CD14-positive monocyte (primary cell): ENCODE data around the gene CYP2A6. TPM values are rescaled to one million over a fixed set of nuclear protein-coding genes. Genes with fewer than 3 reads are reported as not detected.
"Not testable (repeated sequence)": the region's sequence is repeated elsewhere in the genome, so short reads cannot be mapped to it uniquely, and the experiment has no call there.

Experiments
- DNase-seq, 3 donors: peaks; one replicate each; pipeline ENCODE4 v3.0.0-alpha.2; 2011 to 2022
- H2AFZ ChIP-seq: 2 replicates; pipeline ENCODE4 v1.6.0; 2012; ENCODE audit warnings: mild to moderate bottlenecking, low read depth, low read length, inconsistent platforms; ENCODE audit not compliant: insufficient read depth, poor library complexity, severe bottlenecking
- H3K27ac ChIP-seq, 2 donors: 1 replicate in 1 of 2; 2 replicates in 1 of 2; pipeline ENCODE4 v1.5.1; 2012 to 2013; ENCODE audit warnings: low read length in 2 of 2, control low read depth in 1 of 2, inconsistent platforms in 1 of 2, low read depth in 1 of 2, mild to moderate bottlenecking in 1 of 2
- H3K27me3 ChIP-seq, 2 donors: one replicate each; pipeline versions ENCODE4 v1.6.0 to v1.6.1; 2011 to 2013; ENCODE audit warnings: low read length in 2 of 2; ENCODE audit not compliant: control insufficient read depth in 2 of 2, insufficient read depth in 2 of 2
- H3K36me3 ChIP-seq, 2 donors: replicated peaks in 1 of 2; 1 replicate in 1 of 2; 2 replicates in 1 of 2; pipeline versions ENCODE4 v1.5.1 to v1.6.1; 2012 to 2013; ENCODE audit warnings: low read length in 2 of 2, control low read depth in 1 of 2, inconsistent platforms in 1 of 2, mild to moderate bottlenecking in 1 of 2; ENCODE audit not compliant: insufficient read depth in 2 of 2, control insufficient read depth in 1 of 2
- H3K4me1 ChIP-seq, 2 donors: 1 replicate in 1 of 2; 2 replicates in 1 of 2; pipeline versions ENCODE4 v1.5.1 to v1.6.1; 2012 to 2013; ENCODE audit warnings: low read length in 2 of 2, control low read depth in 1 of 2, inconsistent platforms in 1 of 2, mild to moderate bottlenecking in 1 of 2, moderate library complexity in 1 of 2; ENCODE audit not compliant: insufficient read depth in 2 of 2, control insufficient read depth in 1 of 2
- H3K4me2 ChIP-seq: replicated peaks from 2 replicates; pipeline ENCODE3; 2012; ENCODE audit warnings: low read length, moderate library complexity, mild to moderate bottlenecking; ENCODE audit not compliant: poor library complexity, severe bottlenecking; ENCODE audit errors: extremely low read depth
- H3K4me3 ChIP-seq, 3 experiments: fragments of 200-600 bp in 1 of 3; sonication (generic) in 1 of 3; replicated peaks in 1 of 3; 1 replicate in 2 of 3; 2 replicates in 1 of 3; pipeline ENCODE4 v1.5.1; 2011 to 2013; ENCODE audit warnings: low read length in 3 of 3, mild to moderate bottlenecking in 3 of 3, control low read depth in 2 of 3, low read depth in 2 of 3, inconsistent platforms in 1 of 3, moderate library complexity in 1 of 3
- H3K79me2 ChIP-seq: 2 replicates; pipeline ENCODE4 v1.6.0; 2012; ENCODE audit warnings: mild to moderate bottlenecking, control low read depth, inconsistent platforms, low read length, moderate library complexity; ENCODE audit not compliant: insufficient read depth
- H3K9ac ChIP-seq: 2 replicates; pipeline ENCODE4 v1.6.0; 2017; ENCODE audit warnings: low read length, mild to moderate bottlenecking; ENCODE audit not compliant: insufficient read depth, poor library complexity, severe bottlenecking
- H3K9me3 ChIP-seq, 2 donors: replicated peaks in 1 of 2; 1 replicate in 1 of 2; 2 replicates in 1 of 2; pipeline versions ENCODE4 v1.5.1 to v1.6.1; 2012 to 2013; ENCODE audit warnings: low read length in 2 of 2, control low read depth in 1 of 2; ENCODE audit not compliant: control insufficient read depth in 1 of 2, insufficient read depth in 1 of 2
- H4K20me1 ChIP-seq: 2 replicates; pipeline ENCODE4 v1.6.0; 2012; ENCODE audit warnings: mild to moderate bottlenecking, low read length, control low read depth, moderate library complexity; ENCODE audit not compliant: insufficient read depth
- H3K27ac Mint-ChIP-seq, 7 donors: one replicate each; pipeline ENCODE4 v1.8.0; 2020; ENCODE audit warnings: mild to moderate bottlenecking in 7 of 7, mixed read lengths in 7 of 7, moderate library complexity in 6 of 7, inconsistent platforms in 2 of 7
- H3K27me3 Mint-ChIP-seq, 3 donors: one replicate each; pipeline ENCODE4 v1.8.0; 2021 to 2022; ENCODE audit warnings: low read depth in 3 of 3, mild to moderate bottlenecking in 3 of 3, mixed read lengths in 3 of 3, moderate library complexity in 3 of 3, inconsistent platforms in 1 of 3
- H3K36me3 Mint-ChIP-seq, 2 donors: one replicate each; pipeline ENCODE4 v1.8.0; 2020; ENCODE audit warnings: mixed read lengths in 2 of 2, inconsistent platforms in 1 of 2, mild to moderate bottlenecking in 1 of 2
- H3K4me1 Mint-ChIP-seq: one replicate; pipeline ENCODE4 v1.8.0; 2020; ENCODE audit warnings: mild to moderate bottlenecking, mixed read lengths
- H3K4me3 Mint-ChIP-seq, 2 donors: one replicate each; pipeline ENCODE4 v1.8.0; 2020; ENCODE audit warnings: mild to moderate bottlenecking in 2 of 2, mixed read lengths in 2 of 2, moderate library complexity in 1 of 2
- H3K9me3 Mint-ChIP-seq, 7 donors: one replicate each; pipeline ENCODE4 v1.8.0; 2020 to 2022; ENCODE audit warnings: mixed read lengths in 7 of 7, mild to moderate bottlenecking in 6 of 7, moderate library complexity in 6 of 7, inconsistent platforms in 2 of 7
- WGBS: methylation state at CpG from one replicate; pipeline ENCODE4 v1.1.5; 2013; ENCODE audit warnings: missing lambda C conversion rate; ENCODE audit not compliant: insufficient coverage; 5-methylcytosine and 5-hydroxymethylcytosine counted together
- intact Hi-C, 2 donors: fragments of 100-400 bp; cut with micrococcal nuclease; formaldehyde crosslinking; loops; one replicate each; pipeline versions ENCODE4 v1.15.0 to v1.15.1; 2023
- polyA plus RNA-seq, 3 donors: library from polyadenylated mRNA; depleted of rRNA in 1 of 3; unstranded in 2 of 3; stranded (reverse) in 1 of 3; fragments of 300-500 nt in 2 of 3; fragments of >200 nt in 1 of 3; fragmentation: Illumina TruSeq in 2 of 3; gene quantifications; 1 replicate in 2 of 3; 2 replicates in 1 of 3; pipeline ENCODE4 v1.2.3, GENCODE V29; 2012 to 2021
- TF ChIP-seq, protein P1 (sequence below): fragments of 200-600 bp; IDR thresholded peaks from one replicate; pipeline ENCODE4 v1.8.0; 2022; ENCODE audit warnings: antibody characterized with exemption, mild to moderate bottlenecking

CYP2A6 gene
- polyA plus RNA-seq, 3 donors, result not detected

DNA sequence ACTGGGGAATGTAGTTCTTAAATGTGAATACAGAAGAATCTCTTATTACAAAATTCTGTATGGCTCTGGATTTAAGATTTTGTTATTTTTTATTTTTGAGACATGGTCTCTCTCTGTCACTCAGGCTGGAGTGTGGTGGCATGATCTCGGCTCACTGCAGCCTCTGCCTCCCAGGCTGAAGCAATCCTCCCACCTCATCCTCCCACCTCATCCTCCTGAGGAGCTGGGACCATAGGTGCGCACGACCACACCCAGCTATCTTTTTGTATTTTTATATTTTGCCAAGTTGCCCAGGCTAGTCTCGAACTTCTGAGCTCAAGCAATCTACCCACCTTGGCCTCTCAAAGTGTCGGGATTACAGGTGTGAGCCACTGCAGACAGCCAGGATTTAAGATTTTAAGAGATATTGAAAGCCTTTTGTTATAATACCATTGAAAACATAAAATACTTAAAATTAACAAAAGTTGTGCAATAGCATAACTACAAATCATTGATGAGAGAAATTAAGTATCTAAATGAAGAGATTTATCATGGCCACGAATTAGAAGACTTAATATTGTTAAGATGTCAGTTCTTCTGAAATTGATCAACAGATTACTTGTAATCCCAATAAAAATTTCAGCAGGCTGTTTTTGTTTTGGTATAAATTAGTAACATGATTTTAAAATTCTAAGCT is 13.4 kb downstream of the CYP2A6 start:
- H2AFZ ChIP-seq, result no peak overlapping the region
- H3K36me3 ChIP-seq, result no peaks in the 10 kb centered on the region
- no peak overlapping the region for H3K4me3 ChIP-seq
- Mint-ChIP-seq H3K36me3 (no peaks in the 10 kb centered on the region), H3K9me3 (no peaks in the 10 kb centered on the region), H3K27me3 (peaks cover 0 to 2% (median 0%) of the 10 kb centered on the region in 3 donors), H3K27ac (no peak overlapping the region), H3K4me1 (peaks cover 20% of the 10 kb centered on the region), H3K4me3 (no peak overlapping the region)
- H3K9me3 ChIP-seq, result no peaks in the 10 kb centered on the region
- intact Hi-C loops, result no loop called here
- no peaks in the 10 kb centered on the region for H3K27me3 ChIP-seq
- no peak for DNase-seq
- H3K27ac ChIP-seq, result no peak overlapping the region
- WGBS, result 100% methylated on average over 1 of the region's 6 CpGs
- no peaks in the 10 kb centered on the region for H4K20me1 ChIP-seq
- H3K79me2 ChIP-seq, result no peaks in the 10 kb centered on the region
- H3K9ac ChIP-seq, result no peak overlapping the region
- TF ChIP-seq, protein P1, sequence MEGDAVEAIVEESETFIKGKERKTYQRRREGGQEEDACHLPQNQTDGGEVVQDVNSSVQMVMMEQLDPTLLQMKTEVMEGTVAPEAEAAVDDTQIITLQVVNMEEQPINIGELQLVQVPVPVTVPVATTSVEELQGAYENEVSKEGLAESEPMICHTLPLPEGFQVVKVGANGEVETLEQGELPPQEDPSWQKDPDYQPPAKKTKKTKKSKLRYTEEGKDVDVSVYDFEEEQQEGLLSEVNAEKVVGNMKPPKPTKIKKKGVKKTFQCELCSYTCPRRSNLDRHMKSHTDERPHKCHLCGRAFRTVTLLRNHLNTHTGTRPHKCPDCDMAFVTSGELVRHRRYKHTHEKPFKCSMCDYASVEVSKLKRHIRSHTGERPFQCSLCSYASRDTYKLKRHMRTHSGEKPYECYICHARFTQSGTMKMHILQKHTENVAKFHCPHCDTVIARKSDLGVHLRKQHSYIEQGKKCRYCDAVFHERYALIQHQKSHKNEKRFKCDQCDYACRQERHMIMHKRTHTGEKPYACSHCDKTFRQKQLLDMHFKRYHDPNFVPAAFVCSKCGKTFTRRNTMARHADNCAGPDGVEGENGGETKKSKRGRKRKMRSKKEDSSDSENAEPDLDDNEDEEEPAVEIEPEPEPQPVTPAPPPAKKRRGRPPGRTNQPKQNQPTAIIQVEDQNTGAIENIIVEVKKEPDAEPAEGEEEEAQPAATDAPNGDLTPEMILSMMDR, result no peak
- H3K4me1 ChIP-seq, result peaks cover 10 to 17% of the 10 kb centered on the region in 2 donors
- no peak overlapping the region for H3K4me2 ChIP-seq

DNA sequence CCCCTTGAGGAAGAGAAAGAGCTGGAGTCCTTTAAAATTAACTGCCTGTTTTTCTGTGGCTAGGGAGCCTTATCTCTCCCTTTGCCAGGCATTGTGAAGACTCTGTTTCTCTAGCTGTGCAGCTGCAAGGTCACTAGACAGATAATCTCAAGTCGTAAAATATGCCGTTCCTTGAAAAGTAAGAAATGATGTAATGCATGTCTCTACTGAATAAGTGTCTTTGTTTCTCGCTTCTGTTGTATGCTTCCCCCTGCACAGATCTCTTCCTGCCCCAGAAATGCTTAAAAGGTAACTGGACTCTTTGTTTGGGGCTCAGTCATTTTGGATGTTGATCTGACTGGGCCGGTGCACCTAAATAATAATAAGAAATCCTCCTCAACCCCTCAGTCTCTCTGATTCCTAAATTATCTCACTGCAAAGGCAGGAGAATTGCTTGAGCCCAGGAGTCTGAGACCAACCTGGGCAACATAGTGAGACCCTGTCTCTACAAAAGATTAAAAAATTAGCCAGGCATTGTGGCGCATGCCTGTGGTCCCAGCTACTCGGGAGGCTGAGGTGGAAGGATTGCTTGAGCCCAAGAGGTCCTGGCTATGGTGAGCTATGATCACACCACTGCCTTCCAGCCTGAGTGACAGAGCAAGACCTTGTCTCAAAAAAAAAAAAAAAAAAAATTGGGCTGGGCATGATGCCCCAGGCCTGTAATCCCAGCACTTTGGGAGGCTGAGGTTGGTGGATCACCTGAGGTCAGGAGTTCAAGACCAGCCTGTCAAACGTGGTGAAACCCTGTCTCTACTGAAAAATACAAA is 16.3 kb downstream of the CYP2A6 start:
- peaks cover 27% of the 10 kb centered on the region for H3K4me1 Mint-ChIP-seq
- not testable (repeated sequence) for H3K27ac ChIP-seq

DNA sequence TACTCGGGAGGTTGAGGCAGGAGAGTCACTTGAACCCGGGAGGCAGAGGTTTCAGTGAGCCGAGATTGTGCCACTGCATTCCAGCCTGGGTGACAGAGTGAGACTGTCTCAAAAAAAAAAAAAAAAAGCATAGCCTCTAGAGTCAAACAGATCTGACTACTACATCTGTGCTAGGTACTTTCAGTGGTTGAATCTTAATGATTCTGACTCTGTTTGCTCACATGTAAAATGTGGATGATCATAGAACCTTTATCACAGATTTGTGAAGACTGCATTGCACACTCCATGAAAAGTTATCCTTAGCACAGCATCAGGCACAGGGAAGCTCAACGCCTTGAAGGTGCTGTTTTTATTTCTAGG is 17.8 kb downstream of the CYP2A6 start:
- WGBS, result no CpG with 5 or more reads among the region's 4 CpGs
- H3K9me3 Mint-ChIP-seq, H3K4me2 ChIP-seq, DNase-seq, H3K9ac ChIP-seq, H3K9me3 ChIP-seq, intact Hi-C loops, H3K4me3 Mint-ChIP-seq, H3K27me3 Mint-ChIP-seq, H4K20me1 ChIP-seq, H3K36me3 ChIP-seq, H2AFZ ChIP-seq, H3K4me3 ChIP-seq, H3K79me2 ChIP-seq, H3K36me3 Mint-ChIP-seq, H3K27me3 ChIP-seq: not testable (repeated sequence)
- Histone ChIP-seq H3K4me1 (peaks cover 15 to 24% of the 10 kb centered on the region in 2 donors), H3K27ac (peak overlapping the region in 1 of 2 donors; percentile 0)
- Mint-ChIP-seq H3K4me1 (peaks cover 27% of the 10 kb centered on the region), H3K27ac (peak overlapping the region in 1 of 7 donors; percentile 54)

More for the DNA sequence above, 16.3 kb downstream of the CYP2A6 start:
- H3K4me3 ChIP-seq, H3K9me3 ChIP-seq, H3K9me3 Mint-ChIP-seq, DNase-seq, H3K27me3 ChIP-seq, H4K20me1 ChIP-seq, H2AFZ ChIP-seq, H3K79me2 ChIP-seq, H3K36me3 ChIP-seq, intact Hi-C loops, H3K27me3 Mint-ChIP-seq, H3K9ac ChIP-seq, H3K36me3 Mint-ChIP-seq, H3K4me2 ChIP-seq, H3K4me3 Mint-ChIP-seq: not testable (repeated sequence)
- peaks cover 15 to 24% of the 10 kb centered on the region in 2 donors for H3K4me1 ChIP-seq
- no CpG with 5 or more reads among the region's 7 CpGs for WGBS
- H3K27ac Mint-ChIP-seq, result peak overlapping the region in 1 of 7 donors; percentile 23
